DMS 273 (cell line): Measurements from ENCODE around the gene NPAS2.
A peak's percentile ranks its signal among the peaks of the same experiment; 100 is the strongest.

Experiments
- DNase-seq: peaks from one replicate; lab custom pipeline; 2025; ENCODE audit not compliant: unreplicated experiment; lab: John Stamatoyannopoulos, UW

The NPAS2 gene

DNA sequence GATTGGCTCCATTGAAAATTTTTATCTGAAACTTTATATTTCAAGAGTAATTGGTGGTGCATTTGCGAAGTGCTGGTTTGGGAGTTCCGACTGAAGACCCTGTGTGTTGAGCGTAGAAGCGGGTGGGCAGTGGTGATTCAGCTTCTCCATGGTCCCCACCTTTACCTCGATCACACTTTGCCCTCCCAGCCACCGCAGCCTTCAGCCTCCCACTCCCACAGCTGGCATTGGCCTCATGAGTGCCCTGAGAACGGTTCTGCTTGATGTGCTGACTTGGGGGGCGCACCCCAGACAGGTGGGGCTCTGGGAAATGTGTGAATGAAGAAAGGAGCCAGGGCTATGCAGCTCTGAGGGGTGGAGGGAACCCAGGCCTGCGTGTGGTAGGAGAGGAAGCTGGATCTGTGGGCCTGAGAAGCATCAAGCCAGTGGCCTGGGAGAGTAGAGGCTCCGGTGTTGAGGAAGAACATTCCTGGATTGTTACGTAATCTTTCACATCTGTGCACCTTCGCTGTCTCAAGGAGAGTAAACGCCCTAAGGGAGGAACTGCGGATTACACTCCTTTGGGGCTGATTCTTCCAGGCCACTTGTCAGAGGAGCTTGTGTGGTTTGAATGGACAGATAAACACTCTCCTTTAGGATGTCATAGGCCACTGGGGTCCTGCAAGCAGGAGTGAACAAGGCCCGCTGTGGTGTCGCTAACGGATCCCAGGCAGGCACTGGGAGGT lies 83.8 kb downstream of the NPAS2 start:
- DNase-seq, result no peak

DNA sequence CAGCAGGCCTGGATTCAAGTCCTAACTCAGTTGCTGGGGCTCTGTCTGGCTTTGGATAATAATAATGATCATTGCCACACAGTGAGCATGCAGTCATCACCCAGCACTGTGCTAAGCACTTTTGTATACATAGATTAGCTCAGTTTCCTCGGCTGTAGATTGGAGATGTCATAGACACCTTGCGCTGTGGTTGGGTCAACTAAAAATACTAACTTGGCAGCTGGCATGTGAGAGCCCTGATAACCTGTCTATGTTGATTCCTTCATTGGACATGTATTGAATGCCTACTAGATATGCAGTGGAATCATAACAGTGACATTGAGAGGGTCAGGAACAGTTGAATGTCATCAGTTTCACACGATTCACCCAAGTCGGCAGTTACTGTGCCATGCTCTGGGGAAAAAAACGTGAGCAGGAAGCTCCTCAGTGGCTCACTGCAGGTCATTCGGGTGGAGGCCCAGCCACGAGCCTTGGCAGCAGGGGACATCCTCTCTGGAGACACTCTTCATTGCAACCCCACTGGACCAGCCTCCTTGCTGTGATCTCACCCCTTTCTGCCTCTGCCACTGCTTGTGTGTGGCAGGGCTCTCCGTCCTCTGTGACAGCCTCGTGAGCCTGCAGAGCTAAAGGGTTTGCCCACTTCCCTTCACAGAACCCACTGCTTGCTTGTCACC lies 85.3 kb downstream of the NPAS2 start:
- DNase-seq, result no peak

DNA sequence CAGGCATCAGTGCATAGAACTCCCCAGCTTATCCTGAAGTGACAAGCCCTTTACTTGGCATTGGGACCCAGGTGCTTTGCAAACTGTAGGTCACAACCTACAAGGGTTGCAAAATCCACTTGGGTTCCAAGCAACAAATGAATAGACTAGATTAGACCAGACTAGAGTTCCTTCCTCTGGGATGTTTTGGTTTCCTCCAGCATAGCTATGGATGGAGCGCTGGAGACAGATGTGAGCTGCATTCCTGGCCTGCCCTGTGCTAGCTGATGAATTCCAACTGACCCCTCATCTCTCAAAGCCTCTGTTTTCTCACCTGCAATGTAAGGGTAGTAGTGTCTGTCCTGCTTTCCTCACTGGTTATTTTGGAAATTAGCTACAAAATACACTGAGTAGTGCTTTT lies 86.2 kb downstream of the NPAS2 start:
- no peak for DNase-seq

DNA sequence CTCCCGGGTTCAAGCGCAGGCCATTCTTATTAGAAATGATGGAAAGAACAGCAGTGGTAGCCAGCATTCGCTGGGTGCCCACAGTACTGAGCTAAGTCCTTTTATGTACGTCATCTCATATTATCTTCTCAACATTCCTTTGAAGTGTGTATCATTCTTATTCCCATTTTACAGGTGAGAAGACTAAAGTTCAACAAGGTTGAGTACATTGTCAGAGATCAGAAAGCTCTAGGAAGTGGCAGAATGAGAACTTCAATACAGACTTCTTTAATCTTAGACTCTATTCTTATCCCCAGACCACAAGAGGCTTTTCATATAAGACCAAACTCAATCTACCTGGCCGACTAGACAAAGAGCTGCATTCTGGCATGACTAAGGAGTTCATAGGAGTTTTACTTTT lies 86.7 kb downstream of the NPAS2 start:
- DNase-seq, result no peak

DNA sequence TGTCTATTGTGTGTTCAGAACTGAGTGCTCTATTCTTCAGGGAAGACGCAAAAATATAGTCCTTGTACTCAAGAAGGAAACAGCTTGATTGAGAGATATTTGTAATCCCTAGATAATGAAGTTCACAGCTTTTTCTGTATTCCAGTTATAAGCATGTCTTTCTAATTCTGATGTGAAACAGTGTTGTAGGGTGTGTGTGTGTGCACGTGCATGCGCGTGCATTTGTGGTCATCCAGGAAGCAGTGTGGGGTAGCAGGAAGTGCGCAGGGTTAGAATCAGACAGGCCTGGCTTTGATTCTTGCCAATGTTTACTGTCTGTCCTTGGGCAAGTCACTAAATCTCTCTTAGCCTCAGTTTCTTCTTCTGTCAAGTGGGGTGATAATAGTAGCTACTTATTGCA lies 87.9 kb downstream of the NPAS2 start:
- DNase-seq, result no peak

DNA sequence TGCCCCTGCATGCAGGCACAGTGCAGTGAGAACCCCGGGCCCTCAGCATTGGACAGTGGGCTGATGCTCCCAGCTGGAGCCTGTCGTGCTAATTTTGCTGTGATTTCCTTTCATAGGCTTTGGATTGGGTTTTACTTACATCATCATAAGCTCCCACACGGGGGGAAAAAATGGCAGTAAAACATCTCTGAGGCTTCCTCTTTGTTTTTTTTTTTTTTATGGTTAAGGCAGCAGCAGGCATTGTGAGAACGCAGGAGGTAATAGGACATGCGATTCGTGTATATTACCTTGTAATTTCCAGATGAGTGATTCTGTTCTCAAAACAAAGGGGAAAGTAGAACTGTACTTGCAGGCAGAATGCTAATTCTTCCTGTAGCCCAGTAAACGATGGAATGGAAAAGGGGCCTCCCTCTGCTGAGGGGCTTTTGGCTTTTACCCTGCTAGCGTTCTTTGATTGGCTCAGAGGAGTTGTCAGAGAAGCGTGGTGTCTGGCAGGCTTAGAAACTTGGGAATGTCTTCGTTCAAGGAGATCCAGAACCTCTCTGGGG lies 89.7 kb downstream of the NPAS2 start:
- DNase-seq, result no peak

DNA sequence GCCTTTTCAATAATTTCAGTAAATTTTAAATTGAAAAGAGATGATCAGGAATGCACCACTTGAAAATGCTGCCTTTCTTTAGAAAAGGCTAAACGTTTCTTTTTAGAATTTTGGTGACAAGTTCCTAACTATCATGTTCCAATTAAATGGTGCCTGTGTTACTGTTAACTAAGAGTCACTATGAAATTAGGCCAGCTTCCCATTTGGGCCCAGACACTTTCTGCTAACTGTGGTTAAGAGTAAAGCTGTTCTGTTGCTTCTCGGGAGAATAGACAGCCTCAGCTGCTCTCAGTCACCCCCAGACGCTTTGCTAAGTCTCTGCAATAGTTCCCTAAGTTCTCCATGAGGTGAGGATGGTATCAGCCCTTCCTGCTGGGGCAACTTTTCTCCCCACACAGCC lies 90.2 kb downstream of the NPAS2 start:
- DNase-seq, result no peak

DNA sequence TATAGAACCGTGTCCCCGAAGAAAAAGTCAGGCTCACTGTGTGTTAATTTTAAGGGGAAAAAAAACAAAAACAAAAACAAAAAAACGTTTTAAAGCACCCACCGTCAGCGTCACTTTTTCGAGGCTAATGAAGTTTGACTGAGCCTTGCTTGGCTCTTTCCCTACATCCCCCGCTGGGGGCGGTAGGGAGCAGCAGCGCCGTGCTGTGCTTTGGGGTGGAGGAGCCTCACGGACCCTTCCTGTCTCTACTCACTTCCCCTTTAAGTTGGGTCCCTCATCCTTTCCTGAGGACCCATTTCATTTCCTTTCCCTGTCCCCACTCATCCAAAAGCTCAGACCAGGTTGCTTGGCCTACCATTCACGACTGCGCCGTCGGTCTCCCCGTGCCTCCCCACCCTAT lies 99.4 kb downstream of the NPAS2 start:
- peak; percentile 41 for DNase-seq

DNA sequence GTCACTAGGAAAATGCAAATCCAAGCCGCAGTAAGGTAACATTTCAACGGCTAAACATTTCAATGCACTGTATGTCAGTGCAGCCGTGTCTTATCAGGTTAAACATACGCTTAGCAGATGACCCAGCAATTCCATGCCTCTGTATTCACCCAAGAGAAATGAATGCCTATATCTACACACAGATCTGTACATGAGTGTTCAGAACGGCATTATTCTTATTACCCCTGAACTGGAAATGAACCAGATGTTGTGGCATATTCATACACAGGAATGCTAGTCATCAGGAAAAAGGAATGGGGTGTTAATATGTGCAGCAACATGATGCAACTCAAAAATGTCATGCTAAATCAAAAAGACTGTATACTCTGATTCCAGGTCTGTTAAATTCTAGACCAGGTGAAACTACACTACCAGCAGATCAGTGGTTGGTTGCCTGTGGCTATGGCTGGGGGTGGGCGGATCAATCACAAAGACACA lies 101.8 kb downstream of the NPAS2 start:
- no peak for DNase-seq

DNA sequence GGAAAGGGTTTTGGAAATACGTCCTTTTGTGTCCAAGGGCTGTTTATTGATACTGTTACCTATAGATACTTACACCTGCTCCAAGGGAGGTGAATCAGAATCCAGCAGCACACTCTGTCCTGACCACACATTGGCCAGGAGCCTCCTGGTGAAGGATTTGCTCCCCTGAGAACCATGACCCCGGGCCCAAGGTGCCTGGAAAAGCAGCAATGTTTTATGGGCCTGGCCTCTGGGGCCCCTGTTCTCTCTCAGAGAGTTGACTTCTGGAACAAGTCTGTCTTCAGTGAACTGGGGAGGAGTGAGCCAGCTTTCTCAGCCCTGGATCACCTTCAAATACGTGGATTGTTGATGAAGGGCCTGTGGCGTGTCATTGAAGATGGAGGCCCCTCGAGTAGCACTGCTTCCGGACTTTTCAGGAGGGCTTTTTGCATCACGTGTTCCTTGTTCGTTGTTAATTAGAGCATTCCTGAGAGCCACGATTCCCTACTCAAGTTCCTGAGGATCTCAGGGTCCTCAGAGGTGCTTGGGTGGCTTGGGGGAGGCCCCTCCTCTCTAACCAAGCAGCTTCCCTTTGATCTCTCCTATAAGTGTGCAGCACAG lies 103.6 kb downstream of the NPAS2 start:
- DNase-seq, result no peak

DNA sequence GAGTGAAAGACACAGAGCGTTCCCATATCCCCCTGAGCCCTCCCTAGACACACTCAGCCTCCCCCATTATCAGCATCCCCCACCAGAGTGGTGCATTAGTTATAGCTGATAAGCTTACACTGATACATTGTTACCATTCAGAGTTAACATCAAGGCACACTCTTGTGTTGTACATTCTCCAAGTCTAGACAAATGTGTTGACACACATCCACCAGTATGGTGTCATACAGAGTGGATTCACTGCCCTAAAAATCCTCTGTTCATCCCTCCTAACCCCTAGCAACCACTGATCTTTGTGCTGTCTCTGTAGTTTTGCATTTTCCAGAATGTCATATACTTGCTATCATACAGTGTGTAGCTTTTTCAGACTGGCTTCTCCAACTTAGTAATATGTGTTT lies 104.2 kb downstream of the NPAS2 start:
- DNase-seq, result no peak

DNA sequence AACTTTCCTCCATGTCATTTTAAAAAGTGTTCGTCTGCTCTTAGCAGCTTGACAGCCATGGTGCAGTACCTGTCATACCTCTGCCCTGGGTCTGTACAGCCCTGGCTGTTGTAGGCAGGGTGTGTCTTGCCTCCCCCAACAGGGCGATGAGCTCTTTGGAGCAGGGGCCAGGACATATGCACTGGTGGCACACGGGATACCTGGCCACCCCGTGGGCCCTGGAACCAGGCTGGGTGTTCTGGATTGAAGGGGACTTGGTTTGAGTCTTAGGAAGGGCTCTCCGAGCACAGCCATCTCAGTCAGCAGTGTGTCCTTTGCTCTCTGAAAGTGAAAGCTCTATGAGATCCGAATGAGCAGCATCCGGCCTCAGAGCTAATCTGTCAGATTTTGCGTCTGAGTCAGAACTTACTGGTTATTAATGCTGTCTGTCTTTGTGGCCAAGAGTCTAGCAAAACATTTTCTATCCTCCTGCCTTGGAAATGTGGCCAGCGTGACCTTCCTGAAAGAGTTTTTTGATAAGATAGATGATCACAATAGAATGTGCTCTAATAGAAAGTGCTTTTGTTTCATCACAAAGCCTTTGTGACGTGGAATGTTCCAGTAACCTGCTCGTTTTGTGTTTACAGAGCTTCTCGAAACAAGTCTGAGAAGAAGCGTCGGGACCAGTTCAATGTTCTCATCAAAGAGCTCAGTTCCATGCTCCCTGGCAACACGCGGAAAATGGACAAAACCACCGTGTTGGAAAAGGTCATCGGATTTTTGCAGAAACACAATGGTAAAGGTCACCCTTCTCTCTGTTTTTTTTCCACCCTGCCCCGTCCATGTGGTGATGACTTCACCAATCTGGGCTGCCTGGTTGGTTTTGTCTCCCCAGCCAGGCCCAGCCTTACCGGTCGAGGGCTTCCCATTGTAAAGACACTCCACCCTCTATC lies 104.8 kb downstream of the NPAS2 start:
- DNase-seq, result no peak

DNA sequence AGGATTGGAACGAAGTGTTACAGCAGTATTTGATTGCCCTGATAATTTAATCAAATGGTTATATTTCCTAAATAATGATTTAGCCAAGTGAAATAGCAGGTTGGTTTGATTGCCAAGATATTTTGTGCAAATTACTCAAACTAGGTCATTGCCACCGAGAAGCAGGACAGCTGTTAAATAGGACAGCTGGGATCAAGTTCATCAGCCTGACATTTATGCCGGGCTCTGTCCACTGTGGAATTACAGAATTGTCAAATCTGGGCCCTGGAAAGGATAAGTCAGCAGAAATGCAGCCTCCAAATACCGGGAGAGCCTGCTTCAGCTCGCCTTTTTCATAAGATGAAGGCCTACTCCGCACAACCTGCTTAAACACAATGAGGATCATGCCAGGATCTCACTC lies 108.3 kb downstream of the NPAS2 start:
- DNase-seq, result no peak

DNA sequence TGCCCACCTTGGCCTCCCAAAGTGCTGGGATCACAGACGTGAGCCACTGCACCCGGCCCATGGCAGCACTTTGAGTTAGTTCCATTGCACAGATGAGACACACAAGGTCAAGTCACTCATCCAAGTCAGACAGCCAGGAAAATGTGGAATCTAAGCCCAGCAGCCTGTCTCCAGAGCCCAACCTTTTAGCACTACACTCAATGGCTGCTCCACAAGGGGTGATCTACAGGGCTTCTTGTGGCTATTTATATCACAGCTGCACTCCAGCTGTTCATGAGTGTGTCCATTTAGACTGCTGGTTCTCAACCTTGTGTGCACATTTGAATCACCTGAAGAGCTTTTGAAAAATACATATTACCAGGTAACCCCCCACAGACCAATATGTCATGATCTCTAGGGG lies 109.2 kb downstream of the NPAS2 start:
- DNase-seq, result no peak

DNA sequence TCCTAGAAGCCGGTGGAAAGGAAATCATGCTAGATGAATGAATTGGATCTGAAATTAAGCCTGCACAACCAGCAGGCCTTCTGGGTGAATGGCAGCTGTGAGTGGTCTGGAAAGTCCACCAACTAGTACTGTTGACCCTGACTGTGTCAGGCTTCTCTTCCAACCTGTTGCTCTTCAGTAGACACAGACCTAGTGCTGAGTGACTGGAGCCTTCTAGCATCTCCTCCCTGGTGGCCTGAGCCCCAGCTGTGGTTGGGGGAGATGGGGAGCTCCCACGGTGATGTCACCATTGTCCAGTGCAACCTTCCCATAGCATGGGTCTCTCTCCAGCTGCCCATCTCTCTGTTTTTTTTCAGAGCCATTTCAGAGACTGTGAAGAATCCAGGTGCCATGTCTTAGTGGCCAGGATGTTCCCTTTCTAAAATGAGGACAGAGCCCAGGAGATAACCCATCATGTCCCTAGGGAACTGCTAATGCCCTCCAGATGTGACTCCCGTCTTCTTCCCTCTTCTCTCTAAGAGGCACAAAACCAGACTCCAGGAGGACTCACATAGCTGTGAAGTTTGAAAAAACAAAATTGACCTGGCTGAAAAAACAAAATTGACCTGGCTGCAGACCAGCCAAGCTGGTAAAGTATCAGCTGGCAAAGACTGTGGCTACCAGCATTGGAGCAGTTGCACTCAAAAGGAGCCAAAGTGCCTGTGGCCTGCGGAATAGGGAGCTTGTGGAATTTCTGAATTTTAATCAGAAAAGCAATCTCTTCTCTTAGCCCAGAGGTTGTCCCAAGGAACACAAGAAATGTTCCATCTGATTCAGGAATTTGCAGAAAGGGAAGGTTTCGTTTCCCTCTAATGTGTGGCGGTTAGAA lies 114.8 kb downstream of the NPAS2 start:
- no peak for DNase-seq

DNA sequence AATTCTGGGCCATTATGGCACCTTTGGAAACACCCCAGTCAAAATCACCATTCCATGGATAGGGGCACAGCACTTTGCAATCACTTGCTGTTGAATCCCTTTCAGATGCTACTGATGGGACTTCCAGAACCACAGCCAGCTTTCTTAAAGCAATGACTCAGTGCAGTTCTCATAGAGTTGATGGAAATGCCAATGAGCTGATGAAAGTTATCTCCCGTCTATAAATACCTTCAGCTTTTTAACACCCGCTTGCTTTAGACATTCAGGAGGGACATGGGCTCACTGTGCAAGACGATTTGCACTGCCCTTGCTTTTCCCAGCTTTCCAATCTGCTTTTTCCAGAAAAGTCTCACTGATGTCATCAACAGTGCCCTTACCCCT lies 115.4 kb downstream of the NPAS2 start:
- no peak for DNase-seq

DNA sequence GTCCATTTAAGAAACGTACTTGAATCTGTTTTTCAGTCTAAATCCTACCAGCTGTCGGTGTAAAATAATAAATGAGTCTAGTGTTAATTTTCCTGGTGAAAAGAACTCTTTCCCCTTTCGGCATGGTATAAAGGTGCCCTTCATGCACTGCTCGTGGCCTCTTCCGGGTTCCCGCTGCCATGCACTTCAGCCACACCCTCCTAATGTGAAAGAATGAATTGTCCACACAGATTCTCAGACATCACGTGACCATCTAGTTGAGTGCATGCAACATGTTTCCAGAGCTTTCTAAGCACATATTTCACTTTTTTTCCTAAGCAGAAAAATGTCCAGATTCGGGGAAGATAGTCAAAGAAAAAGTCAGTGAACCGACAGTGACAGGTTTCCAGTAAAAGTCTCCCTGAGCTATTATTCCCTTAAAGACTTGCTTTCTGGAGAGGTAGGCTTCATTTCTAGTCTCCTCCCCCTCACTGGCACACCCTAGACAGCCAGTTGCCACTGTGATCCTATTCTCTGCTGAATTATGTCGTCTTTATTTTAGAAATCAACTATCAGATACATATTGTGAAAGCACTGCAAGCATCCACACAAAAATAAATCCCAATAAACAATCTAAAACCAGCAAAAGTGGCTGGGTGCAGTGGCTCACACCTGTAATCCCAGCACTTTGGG lies 116.3 kb downstream of the NPAS2 start:
- DNase-seq, result no peak

DNA sequence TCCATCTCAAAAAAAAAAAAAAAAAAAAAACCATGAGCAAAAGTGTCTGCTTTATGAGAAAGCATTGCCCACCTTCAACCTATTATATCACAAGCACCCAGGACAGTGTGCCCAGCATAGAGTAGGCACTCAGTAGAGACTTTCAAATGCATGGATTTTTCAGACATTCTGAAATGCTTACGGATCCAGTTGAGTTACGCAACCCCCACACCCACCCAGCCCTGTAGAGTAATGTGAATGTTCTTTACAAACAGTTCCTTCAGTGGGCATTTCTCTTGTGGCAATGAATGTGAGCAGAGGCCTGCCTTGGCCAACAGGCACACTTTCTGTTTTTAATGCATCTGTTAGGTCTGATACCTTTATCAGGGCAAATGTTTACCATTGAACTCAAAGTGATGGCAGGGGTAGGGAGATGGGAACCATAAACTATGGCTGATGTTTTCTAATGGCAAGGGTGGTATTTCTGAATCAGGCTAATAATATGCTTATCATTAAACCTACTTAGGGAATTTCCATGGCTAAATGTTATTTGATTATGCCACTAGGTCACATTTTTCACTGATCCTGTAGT lies 117.1 kb downstream of the NPAS2 start:
- DNase-seq, result no peak
